Gastroesophageal sphincter (tissue), 3 donors: ENCODE data around the gene INTS15.

Experiments used
- CTCF ChIP-seq, 4 experiments: fragments of 200-600 bp in 2 of 4; fragments of 450-650 bp in 2 of 4; sonication (generic) in 1 of 4; IDR thresholded peaks; one replicate each; pipeline ENCODE4 v1.5.1; 2017 to 2019; ENCODE audit warnings: antibody characterized with exemption in 4 of 4, mild to moderate bottlenecking in 2 of 4, moderate library complexity in 2 of 4
- EP300 ChIP-seq: sonication (generic); formaldehyde crosslinking; IDR thresholded peaks from one replicate; pipeline ENCODE4 v1.6.1; 2017; ENCODE audit warnings: antibody characterized with exemption, mild to moderate bottlenecking
- POLR2A ChIP-seq, 2 donors: fragments of 450-650 bp; IDR thresholded peaks; one replicate each; pipeline ENCODE4 v1.6.1; 2017; ENCODE audit warnings: antibody characterized with exemption in 2 of 2, mild to moderate bottlenecking in 2 of 2, moderate library complexity in 1 of 2
- POLR2AphosphoS5 ChIP-seq: sonication (generic); formaldehyde crosslinking; IDR thresholded peaks from one replicate; pipeline ENCODE4 v1.6.1; 2017; ENCODE audit warnings: antibody characterized with exemption

- TF ChIP-seq CTCF (IDR thresholded peaks at IDR 0.05) = no peak
- TF ChIP-seq POLR2AphosphoS5 = no peak
- TF ChIP-seq POLR2A (IDR thresholded peaks at IDR 0.05) = no peak
- no peak for TF ChIP-seq EP300
These were observed 10.4 kb upstream of the INTS15 start for GRCh38 chr7:6579446-6579845.
